Endothelial cell of umbilical vein (primary cell): ENCODE results near the gene DNAJB5. TPM values are rescaled to one million over a fixed set of nuclear protein-coding genes. Genes with fewer than 3 reads are reported as not detected.

ENCODE experiments used
- BruUV-seq: library from RNA; stranded (reverse); fragments of 400-500 nt; replicated peaks from 2 replicates; lab custom pipeline; 2021; lab: Mats Ljungman, UMichigan
- CTCF ChIA-PET: fragments of 300-600, 350-600 bp; sonication (Branson Sonifier 250); formaldehyde crosslinking; loops from one replicate; lab custom pipeline; 2021; ENCODE audit warnings: antibody characterized with exemption, inconsistent platforms; lab: Charles Lee
- POLR2A ChIA-PET: fragments of 300-600, 350-600 bp; sonication (Branson Sonifier 250); formaldehyde crosslinking; loops from one replicate; lab custom pipeline; 2021; ENCODE audit warnings: antibody characterized with exemption, inconsistent platforms; lab: Charles Lee
- DNase-seq: peaks from one replicate; pipeline ENCODE4 v3.0.0-alpha.2; 2011; ENCODE audit warnings: low read depth, low spot score
- FAIRE-seq: peaks from 2 replicates; lab custom pipeline; 2011; peaks lifted over from hg19 to GRCh38; lab: Jason Lieb, UNC
- H2AFZ ChIP-seq: 2 replicates; pipeline ENCODE4 v1.6.0; 2012; ENCODE audit warnings: low read depth, low read length, control low read depth, inconsistent platforms
- H3K27ac ChIP-seq: 2 replicates; pipeline ENCODE4 v1.5.1; 2011; ENCODE audit warnings: low read depth, mild to moderate bottlenecking, control low read depth, low read length, moderate library complexity; ENCODE audit not compliant: insufficient read depth
- H3K27me3 ChIP-seq, 2 experiments: 2 replicates each; pipeline versions ENCODE4 v1.6.0 to v1.6.1; 2011; ENCODE audit warnings: low read length in 2 of 2, mixed read lengths in 1 of 2; ENCODE audit not compliant: control insufficient read depth in 2 of 2, insufficient read depth in 2 of 2
- H3K36me3 ChIP-seq, 2 experiments: 2 replicates in 1 of 2; 3 replicates in 1 of 2; pipeline ENCODE4 v1.5.1; 2011; ENCODE audit warnings: low read length in 2 of 2, mild to moderate bottlenecking in 1 of 2, moderate library complexity in 1 of 2; ENCODE audit not compliant: control insufficient read depth in 2 of 2, insufficient read depth in 2 of 2; ENCODE audit errors: extremely low read depth in 1 of 2
- H3K4me1 ChIP-seq: 3 replicates; pipeline ENCODE4 v1.5.1; 2011; ENCODE audit warnings: mild to moderate bottlenecking, low read length; ENCODE audit not compliant: control insufficient read depth, insufficient read depth; ENCODE audit errors: extremely low read depth
- H3K4me2 ChIP-seq: 2 replicates; pipeline ENCODE4 v1.6.1; 2011; ENCODE audit warnings: low read length, control low read depth, mixed read lengths; ENCODE audit not compliant: insufficient read depth
- H3K4me3 ChIP-seq, 3 experiments: fragments of 200-600 bp in 1 of 3; sonication (generic), shearing (Covaris generic) in 1 of 3; replicated peaks in 1 of 3; 2 replicates each; pipeline ENCODE4 v1.5.1; 2011 to 2016; ENCODE audit warnings: control low read depth in 3 of 3, low read length in 3 of 3, mild to moderate bottlenecking in 2 of 3, inconsistent platforms in 1 of 3, low read depth in 1 of 3, moderate library complexity in 1 of 3; ENCODE audit not compliant: insufficient read depth in 1 of 3
- H3K79me2 ChIP-seq: 2 replicates; pipeline ENCODE4 v1.6.0; 2012; ENCODE audit warnings: low read length, inconsistent platforms; ENCODE audit not compliant: control insufficient read depth, insufficient read depth
- H3K9ac ChIP-seq: replicated peaks from 2 replicates; pipeline ENCODE3; 2011; ENCODE audit warnings: low read length, control low read depth; ENCODE audit not compliant: insufficient read depth; ENCODE audit errors: extremely low read depth
- H3K9me1 ChIP-seq: replicated peaks from 3 replicates; pipeline ENCODE4 v1.6.0; 2011; ENCODE audit warnings: mild to moderate bottlenecking, low read length; ENCODE audit not compliant: control insufficient read depth, insufficient read depth; ENCODE audit errors: extremely low read depth
- H3K9me3 ChIP-seq: replicated peaks from 2 replicates; pipeline ENCODE4 v1.5.1; 2012; ENCODE audit warnings: low read length, inconsistent platforms; ENCODE audit not compliant: control insufficient read depth, insufficient read depth
- H4K20me1 ChIP-seq: replicated peaks from 2 replicates; pipeline ENCODE3; 2011; ENCODE audit warnings: mild to moderate bottlenecking, low read length; ENCODE audit not compliant: control insufficient read depth, insufficient read depth; ENCODE audit errors: extremely low read depth
- EZH2 ChIP-seq: IDR thresholded peaks from 2 replicates; pipeline ENCODE4 v1.6.1; 2012; ENCODE audit warnings: borderline replicate concordance, low read depth, mild to moderate bottlenecking, moderate library complexity, low read length, inconsistent platforms; ENCODE audit not compliant: severe bottlenecking
- GATA2 ChIP-seq: IDR thresholded peaks from 2 replicates; pipeline ENCODE4 v1.7.0; 2011; ENCODE audit warnings: low read depth, mild to moderate bottlenecking, moderate library complexity, mixed read lengths, low read length; ENCODE audit not compliant: insufficient read length, insufficient read depth
- POLR2AphosphoS5 ChIP-seq: IDR thresholded peaks from 2 replicates; pipeline ENCODE4 v1.6.1; 2012; ENCODE audit warnings: low read depth, mild to moderate bottlenecking, control low read depth, low read length, moderate library complexity; ENCODE audit not compliant: insufficient read depth
- dilution Hi-C: fragments of 300-500 bp; cut with MboI; formaldehyde crosslinking; loops from one replicate; pipeline ENCODE4 v1.15.0; 2019; ENCODE audit warnings: low sequenced_read_pairs; ENCODE audit not compliant: extremely low pct_ligation_motif_present
- intact Hi-C: fragments of 100-400 bp; cut with micrococcal nuclease; formaldehyde crosslinking; loops from one replicate; pipeline ENCODE4 v1.10.0; 2022
- polyA plus RNA-seq, 4 experiments: library from polyadenylated mRNA; depleted of rRNA in 3 of 4; stranded (reverse) in 3 of 4; unstranded in 1 of 4; fragments of >200 nt; gene quantifications; 2 replicates each; pipeline versions ENCODE4 v1.2.1 to v1.2.3, GENCODE V29; 2011 to 2012; ENCODE audit warnings: missing spikeins in 1 of 4
- total RNA-seq: library from RNA; stranded (reverse); gene quantifications from 2 replicates; pipeline ENCODE4 v1.2.3, GENCODE V29; 2021
- TF ChIP-seq, protein P1 (sequence below): IDR thresholded peaks from 2 replicates; pipeline ENCODE4 v1.6.1; 2011; ENCODE audit not compliant: insufficient read depth, insufficient read length

DNAJB5 gene
- total and polyA plus RNA-seq, 2 donors (not counting 3 experiments of a cell fraction or from before 2014, with no cell fraction given): 8.6 to 12.8 TPM

DNA sequence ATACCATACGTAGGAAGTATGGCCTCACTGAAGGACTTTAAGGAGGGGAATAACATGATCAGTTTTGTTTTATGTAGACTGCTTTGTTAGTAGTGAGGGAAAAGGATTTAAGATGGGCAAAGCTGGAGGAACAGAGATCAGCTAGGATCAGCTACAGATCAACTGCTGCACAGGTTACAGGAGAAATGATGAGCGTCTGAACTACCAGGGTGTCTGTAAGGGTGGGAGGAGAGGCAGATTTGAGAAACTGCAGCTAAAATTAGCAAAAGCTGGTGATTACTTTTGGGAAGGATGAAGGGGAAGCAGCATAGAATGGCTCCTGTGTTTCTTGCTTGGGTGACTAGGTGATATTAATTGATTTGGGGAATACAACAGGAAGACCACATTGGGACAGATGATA, 43.6 kb downstream of the DNAJB5 start:
- no peak for TF ChIP-seq EZH2
- TF ChIP-seq, protein P1, sequence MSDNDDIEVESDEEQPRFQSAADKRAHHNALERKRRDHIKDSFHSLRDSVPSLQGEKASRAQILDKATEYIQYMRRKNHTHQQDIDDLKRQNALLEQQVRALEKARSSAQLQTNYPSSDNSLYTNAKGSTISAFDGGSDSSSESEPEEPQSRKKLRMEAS: no peak
- no peak for TF ChIP-seq GATA2
- no TSS peak for BruUV-seq
- intact Hi-C loops (no loop called here), dilution Hi-C loops (no loop called here)
- DNase-seq (no peak), FAIRE-seq (no peak)
- Histone ChIP-seq H3K4me2 (no peak overlapping the region), H3K27me3 (no peaks in the 10 kb centered on the region), H3K36me3 (no peaks in the 10 kb centered on the region), H3K9me3 (no peaks in the 10 kb centered on the region), H3K4me1 (peaks cover 7% of the 10 kb centered on the region), H3K9ac (no peak overlapping the region), H3K79me2 (no peaks in the 10 kb centered on the region), H3K4me3 (no peak overlapping the region), H2AFZ (no peak overlapping the region), H3K9me1 (no peaks in the 10 kb centered on the region), H4K20me1 (no peaks in the 10 kb centered on the region), H3K27ac (no peak overlapping the region)
- CTCF ChIA-PET: interaction anchor here (1.0 to 2.2 kb wide), 4 partner anchors 10 to 134 kb away, joined by 3 to 8 read pairs (median 4); no protein-coding TSS in a partner anchor
- POLR2A ChIA-PET: no interaction called here

GRCh38 chr9:35035851-35036701, 46.5 kb downstream of the DNAJB5 start:
- Histone ChIP-seq H3K4me1 (peaks cover 7% of the 10 kb centered on the region), H3K27me3 (no peaks in the 10 kb centered on the region), H3K4me3 (peak overlapping the region in 2 of 3 experiments; percentile 7 to 26), H4K20me1 (no peaks in the 10 kb centered on the region), H3K36me3 (no peaks in the 10 kb centered on the region), H3K9me3 (no peaks in the 10 kb centered on the region), H3K9ac (peak overlapping the region; percentile 2), H2AFZ (peak overlapping the region; percentile 61), H3K79me2 (no peaks in the 10 kb centered on the region), H3K27ac (no peak overlapping the region), H3K9me1 (no peaks in the 10 kb centered on the region), H3K4me2 (peak overlapping the region; percentile 62)
- intact Hi-C loops (loop anchor here (5.0 kb wide), 1 partner anchor 139 kb away; a partner anchor contains a TSS), dilution Hi-C loops (no loop called here)
- ChIA-PET POLR2A (interaction anchor here (1.1 kb wide), 1 partner anchor 8 kb away, joined by 3 read pairs; no protein-coding TSS in a partner anchor), CTCF (interaction anchor here (0.9 to 1.8 kb wide), 6 partner anchors 9 to 136 kb away, joined by 3 to 21 read pairs (median 8); partner anchors contain the start of gene DNAJB5)
- DNase-seq (peak; percentile 44), FAIRE-seq (peak; percentile 86)
- no TSS peak for BruUV-seq
- TF ChIP-seq POLR2AphosphoS5 (peak; percentile 18), GATA2 (no peak)
